Transverse colon (tissue), 4 donors: ENCODE measurements around the gene SEC14L1. TPM values are rescaled to one million over a fixed set of nuclear protein-coding genes. Genes with fewer than 3 reads are reported as not detected.
A peak's percentile ranks its signal among the peaks of the same experiment; 100 is the strongest.

ENCODE experiments used
- DNase-seq: peaks from one replicate; pipeline ENCODE4 v3.0.0-alpha.2; 2019
- H3K27ac ChIP-seq, 4 donors: fragments of 200-600 bp; sonication (generic); 2 replicates each; pipeline ENCODE4 v1.5.1; 2016 to 2018; ENCODE audit warnings: inconsistent platforms in 4 of 4
- H3K27me3 ChIP-seq: fragments of 200-600 bp; sonication (generic); 2 replicates; pipeline ENCODE4 v1.5.1; 2017; ENCODE audit warnings: inconsistent platforms
- H3K36me3 ChIP-seq, 4 donors: fragments of 200-600 bp; sonication (generic); 2 replicates each; pipeline ENCODE4 v1.5.1; 2017 to 2019; ENCODE audit warnings: inconsistent platforms in 4 of 4
- H3K4me1 ChIP-seq, 4 donors: fragments of 200-600 bp; sonication (generic); 2 replicates each; pipeline ENCODE4 v1.5.1; 2017 to 2020; ENCODE audit warnings: inconsistent platforms in 4 of 4
- H3K4me3 ChIP-seq, 4 donors: fragments of 200-600 bp; sonication (generic); 1 replicate in 1 of 4; 2 replicates in 3 of 4; pipeline versions ENCODE4 v1.5.1 to v1.6.1; 2017 to 2019; ENCODE audit warnings: inconsistent platforms in 4 of 4
- H3K9me3 ChIP-seq, 2 donors: fragments of 200-600 bp; sonication (generic); 2 replicates each; pipeline ENCODE4 v1.5.1; 2017 to 2019; ENCODE audit warnings: inconsistent platforms in 2 of 2
- EP300 ChIP-seq: sonication (generic); formaldehyde crosslinking; IDR thresholded peaks from one replicate; pipeline ENCODE4 v1.6.1; 2017; ENCODE audit warnings: antibody characterized with exemption, low read depth
- POLR2A ChIP-seq: fragments of 450-650 bp; IDR thresholded peaks from one replicate; pipeline ENCODE4 v1.6.1; 2016; ENCODE audit warnings: antibody characterized with exemption, mild to moderate bottlenecking, moderate library complexity
- POLR2AphosphoS5 ChIP-seq, 3 donors: sonication (generic); formaldehyde crosslinking; IDR thresholded peaks; one replicate each; pipeline ENCODE4 v1.6.1; 2016; ENCODE audit warnings: antibody characterized with exemption in 3 of 3
- WGBS, 2 donors: methylation state at CpG; one replicate each; pipeline ENCODE4 v1.1.5; 2018; ENCODE audit warnings: low coverage in 1 of 2; 5-methylcytosine and 5-hydroxymethylcytosine counted together
- in situ Hi-C, 4 donors: fragments of 200-750 bp; cut with MboI; loops; one replicate each; pipeline versions ENCODE4 v1.15.0 to v1.15.1; 2017; ENCODE audit warnings: low sequenced_read_pairs in 3 of 4, low pct_ligation_motif_present in 1 of 4, low pct_unique_long_range_greater_than_20kb in 1 of 4
- intact Hi-C: fragments of 100-400 bp; cut with DNase I; formaldehyde crosslinking; loops from one replicate; pipeline ENCODE4 v1.15.1; 2023; ENCODE audit warnings: low total_unique reads
- total RNA-seq, 4 donors: library from RNA; depleted of rRNA; stranded (reverse); fragments of >200 nt; gene quantifications; one replicate each; pipeline ENCODE4 v1.1.0, GENCODE V29; 2016
- TF ChIP-seq, protein P1 (sequence below), 5 experiments: fragments of 200-600 bp in 3 of 5; fragments of 450-650 bp in 2 of 5; sonication (generic) in 3 of 5; IDR thresholded peaks; 1 replicate in 2 of 5; 2 replicates in 3 of 5; pipeline ENCODE4 v1.5.1; 2016 to 2017; ENCODE audit warnings: antibody characterized with exemption in 5 of 5, inconsistent platforms in 3 of 5, mild to moderate bottlenecking in 2 of 5, moderate library complexity in 1 of 5

The SEC14L1 gene
- total RNA-seq, 4 donors from 2014 or later, result 16.8 to 34.6 (median 23.8) TPM

- Histone ChIP-seq H3K4me1 (peaks cover 0 to 21% (median 4%) of the 10 kb centered on the region in 4 donors), H3K9me3 (no peaks in the 10 kb centered on the region), H3K27ac (no peak overlapping the region), H3K36me3 (no peaks in the 10 kb centered on the region), H3K27me3 (no peaks in the 10 kb centered on the region), H3K4me3 (no peak overlapping the region)
- in situ Hi-C loops, result no loop called here
- DNase-seq, result no peak
- TF ChIP-seq, protein P1, sequence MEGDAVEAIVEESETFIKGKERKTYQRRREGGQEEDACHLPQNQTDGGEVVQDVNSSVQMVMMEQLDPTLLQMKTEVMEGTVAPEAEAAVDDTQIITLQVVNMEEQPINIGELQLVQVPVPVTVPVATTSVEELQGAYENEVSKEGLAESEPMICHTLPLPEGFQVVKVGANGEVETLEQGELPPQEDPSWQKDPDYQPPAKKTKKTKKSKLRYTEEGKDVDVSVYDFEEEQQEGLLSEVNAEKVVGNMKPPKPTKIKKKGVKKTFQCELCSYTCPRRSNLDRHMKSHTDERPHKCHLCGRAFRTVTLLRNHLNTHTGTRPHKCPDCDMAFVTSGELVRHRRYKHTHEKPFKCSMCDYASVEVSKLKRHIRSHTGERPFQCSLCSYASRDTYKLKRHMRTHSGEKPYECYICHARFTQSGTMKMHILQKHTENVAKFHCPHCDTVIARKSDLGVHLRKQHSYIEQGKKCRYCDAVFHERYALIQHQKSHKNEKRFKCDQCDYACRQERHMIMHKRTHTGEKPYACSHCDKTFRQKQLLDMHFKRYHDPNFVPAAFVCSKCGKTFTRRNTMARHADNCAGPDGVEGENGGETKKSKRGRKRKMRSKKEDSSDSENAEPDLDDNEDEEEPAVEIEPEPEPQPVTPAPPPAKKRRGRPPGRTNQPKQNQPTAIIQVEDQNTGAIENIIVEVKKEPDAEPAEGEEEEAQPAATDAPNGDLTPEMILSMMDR (IDR thresholded peaks at IDR 0.05), result no peak
- TF ChIP-seq POLR2A (no peak), EP300 (no peak), POLR2AphosphoS5 (IDR thresholded peaks at IDR 0.05) (no peak)
- 75 to 81% methylated on average over 6 to 7 of the region's 7 CpGs for WGBS, 2 donors
- intact Hi-C loops, result no loop called here
Observed at GRCh38 chr17:77185137-77185536, 44.4 kb downstream of the SEC14L1 start.

- intact Hi-C loops (no loop called here), in situ Hi-C loops (no loop called here)
- Histone ChIP-seq H3K36me3 (peaks cover 0 to under 1% (median 0%) of the 10 kb centered on the region in 4 donors), H3K9me3 (no peaks in the 10 kb centered on the region), H3K4me3 (no peak overlapping the region), H3K27ac (peak overlapping the region in 1 of 4 donors; percentile 3), H3K4me1 (peaks cover 0 to 18% (median under 1%) of the 10 kb centered on the region in 4 donors), H3K27me3 (no peaks in the 10 kb centered on the region)
- TF ChIP-seq, protein P1 (IDR thresholded peaks at IDR 0.05), result no peak
- no peak for TF ChIP-seq POLR2AphosphoS5 (IDR thresholded peaks at IDR 0.05)
- TF ChIP-seq POLR2A, result no peak
- TF ChIP-seq EP300, result no peak
- 77 to 80% methylated on average over 1 to 13 of the region's 13 CpGs for WGBS, 2 donors
- DNase-seq, result no peak
Observed at GRCh38 chr17:77186141-77186604, 45.4 kb downstream of the SEC14L1 start.

- Histone ChIP-seq H3K4me1 (peaks cover 0 to 3% (median 0%) of the 10 kb centered on the region in 4 donors), H3K4me3 (no peak overlapping the region), H3K36me3 (peaks cover 0 to 17% (median 8%) of the 10 kb centered on the region in 4 donors), H3K27ac (peak overlapping the region in 2 of 4 donors; percentile 6 to 12), H3K27me3 (no peaks in the 10 kb centered on the region), H3K9me3 (no peaks in the 10 kb centered on the region)
- TF ChIP-seq, protein P1 (IDR thresholded peaks at IDR 0.05), result no peak
- TF ChIP-seq EP300, result no peak
- no peak for TF ChIP-seq POLR2AphosphoS5 (IDR thresholded peaks at IDR 0.05)
- TF ChIP-seq POLR2A, result no peak
- in situ Hi-C loops, result no loop called here
- intact Hi-C loops, result no loop called here
- peak; percentile 36 for DNase-seq
- WGBS, 2 donors, result 69 to 82% methylated on average over 7 to 17 of the region's 17 CpGs
Observed at GRCh38 chr17:77188084-77189066, 47.6 kb downstream of the SEC14L1 start.

GRCh38 chr17:77189148-77189547, 48.4 kb downstream of the SEC14L1 start:
- Histone ChIP-seq H3K9me3 (no peaks in the 10 kb centered on the region), H3K27ac (no peak overlapping the region), H3K4me1 (peaks cover 0 to 3% (median 0%) of the 10 kb centered on the region in 4 donors), H3K36me3 (peaks cover 0 to 18% (median 8%) of the 10 kb centered on the region in 4 donors), H3K4me3 (no peak overlapping the region), H3K27me3 (no peaks in the 10 kb centered on the region)
- no peak for DNase-seq
- WGBS, 2 donors, result 48 to 77% methylated on average over 2 of the region's 2 CpGs
- TF ChIP-seq POLR2A, result no peak
- no peak for TF ChIP-seq EP300
- TF ChIP-seq POLR2AphosphoS5 (IDR thresholded peaks at IDR 0.05), result no peak
- TF ChIP-seq, protein P1 (IDR thresholded peaks at IDR 0.05), result no peak
- in situ Hi-C loops (no loop called here), intact Hi-C loops (no loop called here)
